Esophagus (tissue), 2 donors: ENCODE results near the gene GEMIN2. TPM values are rescaled to one million over a fixed set of nuclear protein-coding genes. Genes with fewer than 3 reads are reported as not detected.
"Not testable (repeated sequence)": the region's sequence is repeated elsewhere in the genome, so short reads cannot be mapped to it uniquely, and the experiment has no call there.

Experiments used
- H3K27ac ChIP-seq, 2 donors: one replicate each; pipeline ENCODE4 v1.5.1; 2013; ENCODE audit warnings: low read depth in 2 of 2, mild to moderate bottlenecking in 2 of 2, inconsistent platforms in 1 of 2, low read length in 1 of 2, moderate library complexity in 1 of 2
- H3K27me3 ChIP-seq, 2 donors: one replicate each; pipeline ENCODE4 v1.6.1; 2013; ENCODE audit warnings: low read length in 2 of 2, control low read depth in 1 of 2, mild to moderate bottlenecking in 1 of 2; ENCODE audit not compliant: insufficient read depth in 2 of 2, control insufficient read depth in 1 of 2
- H3K36me3 ChIP-seq, 2 donors: one replicate each; pipeline ENCODE4 v1.6.1; 2013; ENCODE audit warnings: low read length in 1 of 2; ENCODE audit not compliant: control insufficient read depth in 2 of 2, insufficient read depth in 2 of 2
- H3K4me1 ChIP-seq, 2 donors: one replicate each; pipeline ENCODE4 v1.6.1; 2013; ENCODE audit warnings: low read length in 1 of 2; ENCODE audit not compliant: control insufficient read depth in 2 of 2, insufficient read depth in 2 of 2
- H3K4me3 ChIP-seq, 2 donors: one replicate each; pipeline ENCODE4 v1.5.1; 2013; ENCODE audit warnings: low read length in 2 of 2, mild to moderate bottlenecking in 2 of 2, low read depth in 1 of 2, moderate library complexity in 1 of 2
- H3K9me3 ChIP-seq, 2 donors: one replicate each; pipeline ENCODE4 v1.6.1; 2013; ENCODE audit warnings: mild to moderate bottlenecking in 2 of 2, low read depth in 1 of 2, low read length in 1 of 2, moderate library complexity in 1 of 2; ENCODE audit not compliant: control insufficient read depth in 2 of 2, insufficient read depth in 1 of 2
- WGBS, 2 donors: extraction: QIAGEN DNeasy Blood & Tissue Kit; methylation state at CpG; one replicate each; pipeline ENCODE4 v1.1.7; 2013; 5-methylcytosine and 5-hydroxymethylcytosine counted together
- polyA plus RNA-seq, 2 donors: library from polyadenylated mRNA; stranded (reverse); fragments of 200-250 nt; gene quantifications; one replicate each; pipeline ENCODE4 v1.2.3, GENCODE V29; 2013
- donor health status: healthy with polysubstance abuse.
- donor health status: Bipolar disorder and iron deficiency.

Gene GEMIN2
- polyA plus RNA-seq, 2 donors, result 6.2 to 8.9 TPM

DNA sequence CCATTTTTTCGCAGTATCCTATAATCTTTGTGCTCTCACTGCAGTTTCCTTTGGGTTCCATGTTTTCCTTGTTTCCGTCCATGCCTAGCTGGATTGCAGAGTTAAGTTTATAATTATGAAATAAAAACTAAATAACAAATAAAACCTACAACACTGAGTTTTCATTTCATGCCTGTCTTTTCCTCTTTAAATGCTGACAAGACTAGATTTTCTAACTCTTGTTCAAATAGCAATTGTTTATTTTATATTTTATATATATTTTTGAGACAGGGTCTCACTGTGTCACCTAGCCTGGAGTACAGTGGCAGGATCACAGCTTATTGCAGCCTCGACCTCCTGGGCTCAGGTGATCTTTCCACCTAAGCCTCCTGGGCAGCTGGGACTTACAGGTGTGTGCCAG, 5.3 kb upstream of the GEMIN2 start:
- no peak overlapping the region for H3K27ac ChIP-seq
- H3K9me3 ChIP-seq, result no peaks in the 10 kb centered on the region
- no peaks in the 10 kb centered on the region for H3K4me1 ChIP-seq
- no peaks in the 10 kb centered on the region for H3K36me3 ChIP-seq
- no peak overlapping the region for H3K4me3 ChIP-seq
- WGBS, 2 donors, result 90 to 95% methylated on average over 3 of the region's 3 CpGs
- no peaks in the 10 kb centered on the region for H3K27me3 ChIP-seq

DNA sequence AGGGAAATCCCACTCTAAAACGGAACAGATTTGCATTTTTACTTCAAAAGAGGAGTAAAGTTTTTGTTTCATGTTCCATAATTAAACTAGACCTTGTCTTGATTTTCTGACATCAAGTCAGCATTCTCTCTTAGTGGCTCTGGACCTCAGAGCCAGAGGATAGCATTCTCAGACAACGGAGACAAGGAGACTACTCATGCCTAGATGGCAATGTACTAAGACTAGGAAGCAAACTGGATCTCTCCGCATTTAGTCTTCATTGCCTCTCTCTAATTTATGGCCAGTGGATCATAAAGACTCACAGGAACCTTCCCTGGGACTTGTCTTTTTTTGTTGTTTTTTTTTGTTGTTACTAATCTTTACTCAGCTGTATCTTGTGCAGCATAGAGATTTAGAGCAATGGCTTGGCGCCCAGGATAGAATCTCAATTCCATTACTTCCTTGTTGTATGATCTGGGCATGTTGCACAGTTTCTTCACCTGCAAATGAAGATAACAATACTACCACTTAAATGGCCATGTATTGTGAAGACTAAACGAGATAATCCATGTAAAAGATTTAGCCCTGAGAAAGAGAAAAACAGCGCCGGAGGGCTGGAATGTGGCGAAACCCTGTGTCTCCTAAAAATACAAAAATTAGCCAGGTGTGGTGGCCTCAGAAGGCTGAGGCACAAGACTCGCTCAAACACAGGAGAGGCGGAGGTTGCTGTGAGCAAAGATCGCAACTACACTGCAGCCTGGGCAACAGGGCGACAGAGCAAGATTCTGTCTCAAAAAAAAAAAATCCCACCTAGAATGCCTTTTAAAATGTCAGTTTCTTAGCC, 4.0 kb upstream of the GEMIN2 start:
- H3K9me3 ChIP-seq, result no peaks in the 10 kb centered on the region
- H3K27ac ChIP-seq, result peak overlapping the region in 1 of 2 donors; percentile 13
- no peaks in the 10 kb centered on the region for H3K27me3 ChIP-seq
- H3K4me3 ChIP-seq, result no peak overlapping the region
- WGBS, 2 donors, result 69 to 76% methylated on average over 12 of the region's 12 CpGs
- H3K4me1 ChIP-seq, result peaks cover 0 to 2% of the 10 kb centered on the region in 2 donors
- H3K36me3 ChIP-seq, result no peaks in the 10 kb centered on the region

DNA sequence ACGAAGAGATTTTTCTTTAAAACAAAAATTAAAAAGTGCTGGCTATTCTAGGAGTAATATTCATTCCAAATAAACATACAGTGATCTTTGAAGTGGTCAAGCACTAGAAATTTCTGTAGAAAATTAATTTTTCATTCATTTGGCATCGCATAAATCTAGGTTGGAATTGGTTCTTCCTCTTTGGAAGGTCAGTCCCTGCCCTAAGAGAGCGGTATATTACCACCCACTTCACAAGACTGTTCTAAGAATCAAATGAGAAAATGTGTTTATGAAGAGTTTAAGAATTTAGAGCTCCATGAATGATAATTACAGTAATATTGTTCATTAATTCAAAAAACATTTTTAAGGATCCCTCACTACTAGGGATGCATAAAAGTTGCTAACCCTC, 444 bp upstream of the GEMIN2 start:
- Histone ChIP-seq H3K27ac (peak overlapping the region; percentile 52 to 97), H3K36me3 (no peaks in the 10 kb centered on the region), H3K9me3 (no peaks in the 10 kb centered on the region), H3K4me3 (peak overlapping the region; percentile 63 to 96), H3K4me1 (peaks cover 0 to 2% of the 10 kb centered on the region in 2 donors), H3K27me3 (no peaks in the 10 kb centered on the region)
- 70 to 72% methylated on average over 3 of the region's 3 CpGs for WGBS, 2 donors

DNA sequence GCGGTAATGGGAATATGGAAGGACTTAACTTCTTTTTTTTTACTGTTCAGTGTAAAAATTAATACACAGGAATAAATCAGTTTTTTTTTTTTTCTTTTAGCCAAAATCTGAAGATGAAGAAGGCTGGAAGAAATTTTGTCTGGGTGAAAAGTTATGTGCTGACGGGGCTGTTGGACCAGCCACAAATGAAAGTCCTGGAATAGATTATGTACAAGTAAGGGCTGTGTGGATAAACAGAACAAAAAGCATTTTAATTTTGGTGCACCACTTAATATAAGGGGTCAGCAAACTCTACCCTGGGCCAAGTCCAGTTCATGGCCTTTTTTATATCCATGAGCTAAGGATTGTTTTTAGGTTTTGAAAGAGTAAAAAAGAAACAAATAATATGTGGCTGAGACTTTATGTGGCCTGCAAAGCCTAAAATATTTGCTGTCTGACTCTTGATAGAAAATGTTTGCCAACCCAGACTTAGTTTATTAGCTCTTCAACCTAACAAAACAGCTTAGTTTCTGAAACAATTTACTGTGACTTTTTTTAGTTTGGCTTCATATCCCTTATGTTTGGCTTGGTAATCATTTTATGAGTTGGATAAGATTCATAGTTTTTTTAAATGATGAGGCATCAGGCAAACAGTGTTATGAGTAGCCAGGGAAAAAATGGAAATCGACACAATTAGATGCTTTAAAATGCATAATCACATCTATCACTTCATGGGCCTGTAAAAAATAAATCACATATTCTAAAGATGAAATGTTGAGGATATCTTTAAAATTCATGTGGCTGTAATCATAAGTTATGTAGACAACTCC, 8.4 kb downstream of the GEMIN2 start:
- no peaks in the 10 kb centered on the region for H3K4me1 ChIP-seq
- peaks cover 4 to 5% of the 10 kb centered on the region in 2 donors for H3K36me3 ChIP-seq
- WGBS, 2 donors, result 88% methylated on average over 3 of the region's 3 CpGs
- no peak overlapping the region for H3K4me3 ChIP-seq
- no peak overlapping the region for H3K27ac ChIP-seq
- H3K9me3 ChIP-seq, result no peaks in the 10 kb centered on the region
- no peaks in the 10 kb centered on the region for H3K27me3 ChIP-seq

DNA sequence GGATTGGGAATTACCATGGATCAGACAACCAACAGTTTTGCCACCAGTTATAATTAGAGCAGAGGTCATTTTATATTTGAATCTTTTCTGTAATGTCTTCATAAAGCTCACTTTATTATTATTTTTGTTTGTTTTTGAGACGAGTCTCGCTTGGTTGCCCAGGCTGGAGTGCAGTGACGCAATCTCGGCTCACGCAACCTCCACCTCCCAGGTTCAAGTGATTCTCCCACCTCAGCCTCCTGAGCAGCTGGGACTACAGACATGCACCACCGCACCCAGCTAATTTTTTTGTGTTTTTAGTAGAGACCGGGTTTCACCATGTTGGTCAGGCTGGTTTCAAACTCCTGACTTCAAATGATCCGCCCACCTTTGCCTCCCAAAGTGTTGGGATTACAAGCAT, 23.7 kb downstream of the GEMIN2 start:
- not testable (repeated sequence) for H3K36me3 ChIP-seq, H3K27ac ChIP-seq, H3K27me3 ChIP-seq, H3K4me3 ChIP-seq, H3K4me1 ChIP-seq, H3K9me3 ChIP-seq
- WGBS, 2 donors, result 95 to 96% methylated on average over 8 of the region's 8 CpGs

DNA sequence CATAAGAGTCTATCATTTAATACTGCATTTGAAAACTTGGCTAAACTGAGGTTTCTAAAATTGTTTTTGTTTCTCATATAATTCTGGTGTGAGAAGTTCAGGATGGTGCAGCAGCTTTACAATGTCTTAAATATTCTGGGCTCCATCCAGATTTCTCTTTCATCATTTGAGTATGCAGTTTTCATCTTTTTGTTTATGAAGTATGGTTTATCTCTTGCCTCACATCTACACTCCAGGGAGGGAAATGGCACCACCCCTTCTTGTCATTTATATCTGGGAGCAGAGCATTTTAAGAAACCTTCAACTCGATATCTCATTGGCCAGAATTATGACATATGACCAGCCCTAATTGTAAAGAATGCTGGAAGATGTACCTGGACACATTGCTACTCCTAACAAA, 24.3 kb downstream of the GEMIN2 start:
- no peaks in the 10 kb centered on the region for H3K27me3 ChIP-seq
- H3K36me3 ChIP-seq, result peaks cover 0 to 2% of the 10 kb centered on the region in 2 donors
- 82 to 94% methylated on average over 1 of the region's 1 CpG for WGBS, 2 donors

DNA sequence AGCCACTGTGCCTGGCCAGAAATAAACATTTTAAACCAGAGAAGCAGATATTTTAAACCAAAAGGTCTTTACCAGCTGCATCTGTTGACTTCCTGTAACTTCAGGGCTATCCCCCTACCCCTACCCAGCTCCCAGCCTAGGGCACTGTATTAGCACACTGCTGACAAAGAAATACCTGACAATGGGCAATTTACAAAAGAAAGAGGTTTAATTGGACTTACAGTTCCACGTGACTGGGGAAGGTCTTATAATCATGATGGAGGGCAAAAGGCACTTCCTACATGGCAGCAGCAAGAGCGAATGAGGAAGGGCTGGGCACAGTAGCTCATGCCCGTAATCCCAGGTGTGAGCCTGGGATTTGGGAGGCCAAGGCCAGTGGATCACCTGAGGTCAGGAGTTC, 26.0 kb downstream of the GEMIN2 start:
- Histone ChIP-seq H3K9me3 (no peaks in the 10 kb centered on the region), H3K4me3 (no peak overlapping the region), H3K36me3 (peaks cover 0 to 2% of the 10 kb centered on the region in 2 donors), H3K27ac (no peak overlapping the region), H3K27me3 (no peaks in the 10 kb centered on the region), H3K4me1 (no peaks in the 10 kb centered on the region)
- WGBS, 2 donors, result 90 to 97% methylated on average over 3 of the region's 3 CpGs

More for the DNA sequence above, 24.3 kb downstream of the GEMIN2 start:
- Histone ChIP-seq H3K4me3 (no peak overlapping the region), H3K27ac (no peak overlapping the region), H3K9me3 (no peaks in the 10 kb centered on the region), H3K4me1 (no peaks in the 10 kb centered on the region)

DNA sequence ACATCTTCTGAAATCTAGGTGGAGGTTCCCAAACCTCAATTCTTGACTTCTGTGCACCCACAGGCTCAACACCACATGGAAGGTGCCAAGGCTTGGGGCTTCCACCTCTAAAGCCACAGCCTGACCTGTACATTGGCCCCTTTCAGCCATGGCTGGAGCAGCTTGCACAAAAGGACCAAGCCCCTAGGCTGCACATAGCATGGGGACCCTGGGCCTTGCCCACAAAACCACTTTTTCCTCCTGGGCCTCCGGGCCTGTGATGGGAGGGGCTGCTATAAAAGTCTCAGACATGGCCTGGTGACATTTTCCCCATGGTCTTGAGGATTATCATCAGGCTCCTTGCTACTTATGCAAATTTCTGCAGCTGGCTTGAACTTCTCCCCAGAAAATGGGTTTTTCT, 27.5 kb downstream of the GEMIN2 start:
- not testable (repeated sequence) for H3K4me1 ChIP-seq, H3K9me3 ChIP-seq, H3K27ac ChIP-seq, H3K4me3 ChIP-seq, H3K27me3 ChIP-seq, H3K36me3 ChIP-seq
- WGBS, 2 donors, result 90 to 100% methylated on average over 1 of the region's 1 CpG

DNA sequence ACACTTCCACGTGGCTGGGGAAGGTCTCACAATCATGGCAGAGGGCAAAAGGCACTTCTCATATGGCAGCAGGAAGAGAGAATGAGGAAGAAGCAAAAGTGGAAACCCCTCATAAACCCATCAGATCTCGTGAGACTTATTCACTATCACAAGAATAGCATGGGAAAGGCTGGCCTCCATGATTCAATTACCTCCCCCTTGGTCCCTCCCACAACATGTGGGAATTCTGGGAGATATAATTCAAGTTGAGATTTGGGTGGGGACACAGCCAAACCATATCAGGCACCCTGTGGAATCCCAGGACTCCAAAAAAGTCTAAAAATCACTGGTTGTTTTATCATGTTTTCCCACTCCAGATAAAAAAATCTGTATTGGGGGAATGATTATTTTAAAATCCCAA, 29.1 kb downstream of the GEMIN2 start:
- 70 to 75% methylated on average over 2 of the region's 2 CpGs for WGBS, 2 donors
- H3K27me3 ChIP-seq, H3K27ac ChIP-seq, H3K36me3 ChIP-seq, H3K4me1 ChIP-seq, H3K9me3 ChIP-seq, H3K4me3 ChIP-seq: not testable (repeated sequence)
